Choroid plexus epithelial cell (primary cell): ENCODE measurements around the gene FAM171A1.

ENCODE experiments used
- DNase-seq: peaks from one replicate; pipeline ENCODE4 v3.0.0-alpha.2; 2010; ENCODE audit warnings: low read depth
- H3K4me3 ChIP-seq: 2 replicates; pipeline ENCODE4 v1.5.1; 2011; ENCODE audit warnings: low read depth, mild to moderate bottlenecking, control low read depth, low read length, moderate library complexity
- TF ChIP-seq, protein P1 (sequence below): conservative IDR thresholded peaks from 2 replicates; pipeline ENCODE4 v1.5.1; 2011; ENCODE audit warnings: low read depth, mild to moderate bottlenecking, control low read depth, inconsistent platforms, low read length, moderate library complexity

Gene FAM171A1

DNA sequence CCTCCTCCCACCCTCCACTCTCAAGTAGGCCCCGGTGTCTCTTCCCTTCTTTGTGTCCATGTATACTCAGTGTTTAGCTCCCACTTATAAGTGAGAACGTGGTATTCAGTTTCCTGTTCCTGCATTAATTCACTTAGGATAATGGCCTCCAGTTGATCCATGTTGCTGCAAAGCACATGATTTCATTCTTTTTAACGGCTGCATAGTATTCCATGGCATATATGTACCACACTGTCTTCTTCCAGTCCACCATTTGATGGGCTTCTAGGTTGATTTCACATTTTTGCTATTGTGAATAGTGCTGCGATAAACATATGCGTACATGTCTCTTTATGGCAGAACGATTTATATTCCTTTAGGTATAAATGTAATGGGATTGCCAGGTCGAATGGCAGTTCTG is 51.0 kb downstream of the FAM171A1 start:
- DNase-seq, result no peak
- TF ChIP-seq, protein P1, sequence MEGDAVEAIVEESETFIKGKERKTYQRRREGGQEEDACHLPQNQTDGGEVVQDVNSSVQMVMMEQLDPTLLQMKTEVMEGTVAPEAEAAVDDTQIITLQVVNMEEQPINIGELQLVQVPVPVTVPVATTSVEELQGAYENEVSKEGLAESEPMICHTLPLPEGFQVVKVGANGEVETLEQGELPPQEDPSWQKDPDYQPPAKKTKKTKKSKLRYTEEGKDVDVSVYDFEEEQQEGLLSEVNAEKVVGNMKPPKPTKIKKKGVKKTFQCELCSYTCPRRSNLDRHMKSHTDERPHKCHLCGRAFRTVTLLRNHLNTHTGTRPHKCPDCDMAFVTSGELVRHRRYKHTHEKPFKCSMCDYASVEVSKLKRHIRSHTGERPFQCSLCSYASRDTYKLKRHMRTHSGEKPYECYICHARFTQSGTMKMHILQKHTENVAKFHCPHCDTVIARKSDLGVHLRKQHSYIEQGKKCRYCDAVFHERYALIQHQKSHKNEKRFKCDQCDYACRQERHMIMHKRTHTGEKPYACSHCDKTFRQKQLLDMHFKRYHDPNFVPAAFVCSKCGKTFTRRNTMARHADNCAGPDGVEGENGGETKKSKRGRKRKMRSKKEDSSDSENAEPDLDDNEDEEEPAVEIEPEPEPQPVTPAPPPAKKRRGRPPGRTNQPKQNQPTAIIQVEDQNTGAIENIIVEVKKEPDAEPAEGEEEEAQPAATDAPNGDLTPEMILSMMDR, result no peak
- H3K4me3 ChIP-seq, result no peak overlapping the region

DNA sequence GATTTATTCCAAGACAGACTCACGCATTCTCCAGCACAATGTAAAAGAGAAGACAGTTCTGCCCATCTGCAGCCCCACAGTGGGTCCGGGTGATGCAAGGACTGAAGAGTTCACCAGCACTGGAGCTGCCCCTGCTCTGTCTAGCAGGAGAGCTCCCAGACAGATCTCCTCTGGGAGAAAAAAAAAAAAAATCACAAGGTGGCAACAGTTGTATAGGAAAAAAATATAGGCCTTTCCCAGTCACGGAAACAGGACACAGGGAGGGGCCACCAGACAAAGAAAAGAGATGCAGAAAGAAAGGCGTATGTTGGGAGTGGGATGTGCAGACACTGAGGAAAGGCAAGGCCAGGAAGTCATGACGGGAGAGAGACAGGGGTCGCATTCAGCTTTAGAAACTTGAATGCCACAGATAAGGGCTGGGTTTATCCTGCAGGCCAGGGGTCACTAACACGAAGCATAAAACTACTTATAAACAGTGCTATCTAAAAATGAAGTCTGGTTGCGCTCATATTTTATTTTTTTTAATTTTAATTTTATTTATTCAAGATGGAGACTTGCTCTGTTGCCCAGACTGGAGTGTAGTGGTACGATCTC is 54.1 kb downstream of the FAM171A1 start:
- DNase-seq, result no peak
- TF ChIP-seq, protein P1, result no peak
- H3K4me3 ChIP-seq, result no peak overlapping the region

- TF ChIP-seq, protein P1, result no peak
- DNase-seq, result peak; percentile 78
- H3K4me3 ChIP-seq, result no peak overlapping the region
Measured at GRCh38 chr10:15316145-15316544, 54.9 kb downstream of the FAM171A1 start.

DNA sequence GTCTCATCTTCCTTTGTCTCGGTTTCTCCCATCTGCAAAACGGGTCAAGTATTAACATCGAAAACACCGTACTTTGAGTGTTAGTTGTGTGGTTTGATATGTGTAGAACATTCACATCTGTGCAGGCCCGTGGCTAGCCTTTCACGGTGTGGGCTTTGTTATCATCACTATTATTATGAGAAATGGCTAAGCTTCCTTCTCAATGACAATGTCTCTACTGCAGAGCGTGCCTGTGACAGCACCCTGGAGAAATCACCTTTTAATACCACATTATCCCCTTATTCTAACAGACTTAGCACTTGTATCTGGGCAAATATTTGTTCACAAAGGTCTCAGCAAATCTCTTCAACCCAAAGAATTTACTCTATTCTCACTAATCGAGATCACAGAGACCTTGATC is 55.8 kb downstream of the FAM171A1 start:
- TF ChIP-seq, protein P1, result no peak
- H3K4me3 ChIP-seq, result no peak overlapping the region
- DNase-seq, result no peak

- no peak overlapping the region for H3K4me3 ChIP-seq
- TF ChIP-seq, protein P1, result no peak
Measured at GRCh38 chr10:15314482-15315045, 56.5 kb downstream of the FAM171A1 start.

GRCh38 chr10:15313843-15314242 is 57.2 kb downstream of the FAM171A1 start:
- peak overlapping the region; percentile 31 for H3K4me3 ChIP-seq
- TF ChIP-seq, protein P1, result no peak
- DNase-seq, result peak; percentile 56

More at GRCh38 chr10:15314482-15315045, 56.5 kb downstream of the FAM171A1 start:
- DNase-seq, result no peak

GRCh38 chr10:15313047-15313446 is 58.0 kb downstream of the FAM171A1 start:
- TF ChIP-seq, protein P1, result no peak
- DNase-seq, result no peak
- H3K4me3 ChIP-seq, result no peak overlapping the region
